HEK293 (cell line): ENCODE results near the gene PTCHD4.

Source experiments
- ATF2 ChIP-seq: fragments of 450-650 bp; formaldehyde crosslinking; IDR thresholded peaks from 2 replicates; pipeline ENCODE4 v1.5.1; 2016; ENCODE audit warnings: missing biosample characterization, missing genetic modification characterization, low read depth
- CTCF ChIP-seq: fragments of 450-650 bp; formaldehyde crosslinking; IDR thresholded peaks from 2 replicates; pipeline ENCODE4 v1.5.1; 2016; ENCODE audit warnings: missing biosample characterization, missing genetic modification characterization
- PATZ1 ChIP-seq: fragments of 450-650 bp; formaldehyde crosslinking; IDR thresholded peaks from 2 replicates; pipeline ENCODE4 v1.5.1; 2016; ENCODE audit warnings: missing biosample characterization, missing genetic modification characterization
- PRDM4 ChIP-seq: fragments of 450-650 bp; formaldehyde crosslinking; IDR thresholded peaks from 2 replicates; pipeline ENCODE4 v1.5.1; 2017; ENCODE audit warnings: missing biosample characterization, missing genetic modification characterization
- REST ChIP-seq: fragments of 450-650 bp; formaldehyde crosslinking; IDR thresholded peaks from 2 replicates; pipeline ENCODE4 v1.5.1; 2016; ENCODE audit warnings: missing biosample characterization, missing genetic modification characterization
- ZNF843 ChIP-seq: fragments of 450-650 bp; formaldehyde crosslinking; IDR thresholded peaks from 2 replicates; pipeline ENCODE4 v1.5.1; 2016; ENCODE audit warnings: missing biosample characterization, missing genetic modification characterization
- ZSCAN23 ChIP-seq: fragments of 450-650 bp; formaldehyde crosslinking; IDR thresholded peaks from 2 replicates; pipeline ENCODE4 v1.5.1; 2016; ENCODE audit warnings: missing biosample characterization, missing genetic modification characterization

GRCh38 chr6:48071833-48072232, 39.2 kb downstream of the PTCHD4 start:
- TF ChIP-seq REST (tag by site-specific recombination): no peak
- no peak for TF ChIP-seq CTCF (tag by site-specific recombination)
- no peak for TF ChIP-seq PATZ1 (tag by site-specific recombination)
- no peak for TF ChIP-seq ATF2 (tag by site-specific recombination)
- TF ChIP-seq PRDM4 (tag by site-specific recombination): no peak
- TF ChIP-seq ZNF843 (tag by site-specific recombination): no peak
- TF ChIP-seq ZSCAN23: no peak
